GM18511 (cell line): ENCODE measurements around the gene ATP13A1.

Source experiments
- ATAC-seq: cut with Tn5 transposase; IDR thresholded peaks from one replicate; pipeline ENCODE4 v1.9.1; 2021; ENCODE audit warnings: mild to moderate bottlenecking, moderate library complexity; ENCODE audit not compliant: unreplicated experiment

Gene ATP13A1

DNA sequence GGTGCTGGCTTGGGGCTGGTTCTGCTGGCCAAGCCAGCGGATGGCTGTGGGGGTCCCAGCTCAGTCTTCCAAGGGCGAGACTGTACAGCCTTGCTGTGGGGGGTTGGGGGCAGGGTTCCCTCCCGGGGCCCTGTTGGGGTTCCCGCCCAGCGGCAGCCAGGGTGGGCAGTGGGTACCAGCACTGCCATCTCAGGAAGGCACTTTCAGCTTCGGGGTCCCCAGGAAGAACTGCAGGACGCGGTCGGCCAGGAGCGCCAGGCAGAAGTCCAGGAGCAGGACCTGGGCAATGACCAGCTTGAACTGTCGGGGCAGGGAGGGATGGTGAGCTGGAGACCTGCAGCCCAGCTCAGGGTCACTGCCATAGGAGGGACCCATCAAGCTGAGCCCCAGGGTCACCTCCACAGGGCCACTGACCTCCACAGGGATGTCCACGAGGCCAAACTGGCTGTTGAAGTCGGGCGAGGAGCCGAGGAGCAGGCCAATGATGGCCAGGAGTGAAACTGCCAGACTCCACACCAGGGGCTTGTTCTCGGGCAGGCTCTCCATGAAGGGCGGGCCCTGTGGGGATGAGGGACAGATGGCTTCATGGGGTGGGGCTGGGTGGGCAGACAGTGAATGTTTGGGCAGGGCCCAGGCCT, 18.1 kb downstream of the ATP13A1 start:
- ATAC-seq: no peak

- no peak for ATAC-seq
Measured at GRCh38 chr19:19644054-19644388, 19.5 kb downstream of the ATP13A1 start.

GRCh38 chr19:19643158-19644053, 20.1 kb downstream of the ATP13A1 start, which contains the start of gene GMIP:
GMIP (minus strand) TSS chr19:19643657; CDS start chr19:19643529, 128 bp downstream.
- ATAC-seq: peak; percentile 85

- ATAC-seq: peak; percentile 34
Measured at GRCh38 chr19:19642506-19643157, 20.8 kb downstream of the ATP13A1 start.

DNA sequence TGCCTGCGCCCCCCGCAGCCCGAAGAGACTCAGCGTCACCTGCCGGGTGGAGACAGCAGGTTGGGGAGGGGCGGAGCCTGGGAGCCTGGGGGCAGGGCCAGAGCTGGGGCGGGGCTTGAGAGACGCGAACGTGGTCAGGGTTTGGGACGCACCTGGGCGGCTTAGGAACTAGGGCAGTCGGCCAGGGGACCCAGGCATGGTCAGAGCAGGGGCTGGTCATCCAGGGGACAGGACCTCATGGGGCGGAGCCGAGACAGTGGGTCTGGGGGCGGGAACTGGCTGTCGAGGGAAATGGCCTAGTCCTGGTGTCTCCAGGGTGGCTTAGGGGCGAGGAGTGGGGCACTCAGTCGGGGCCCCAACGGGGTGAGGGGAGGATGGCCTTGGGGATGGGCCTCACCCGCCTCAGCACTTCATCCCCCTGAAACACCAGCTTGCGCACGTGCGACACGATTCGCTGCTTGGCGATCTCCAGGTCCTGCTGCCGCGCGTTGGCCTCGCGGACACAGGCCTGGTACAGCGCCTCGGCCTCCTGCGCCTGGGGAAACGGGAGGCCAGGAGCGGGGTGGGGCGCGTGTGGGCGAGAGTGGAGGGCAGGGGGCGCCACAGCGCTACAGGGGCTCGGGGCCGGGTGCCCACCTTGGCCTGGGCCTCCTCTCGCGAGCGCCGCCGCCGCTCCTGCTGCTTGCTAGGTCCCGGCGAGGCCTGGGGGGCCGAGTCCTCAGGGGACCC, 25.8 kb downstream of the ATP13A1 start:
- ATAC-seq: no peak

DNA sequence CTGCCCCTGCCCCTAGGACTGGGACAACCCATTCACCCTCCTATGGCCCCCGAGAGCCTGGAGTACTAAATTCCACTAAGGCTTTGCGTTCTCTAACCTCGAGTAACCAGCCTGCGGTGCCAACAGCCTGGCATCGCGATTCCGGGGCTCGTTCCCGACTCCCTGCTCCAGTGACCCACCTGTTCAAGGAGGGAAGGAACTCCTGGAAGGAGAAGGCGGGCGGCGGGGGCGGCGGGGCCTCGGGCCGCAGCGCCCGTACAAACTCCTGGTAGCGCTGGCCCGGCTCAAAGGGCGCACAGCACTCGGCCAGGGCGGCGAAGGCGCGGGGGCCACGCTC, 26.3 kb downstream of the ATP13A1 start:
- ATAC-seq: no peak

GRCh38 chr19:19636573-19637185, 26.8 kb downstream of the ATP13A1 start:
- ATAC-seq: no peak

DNA sequence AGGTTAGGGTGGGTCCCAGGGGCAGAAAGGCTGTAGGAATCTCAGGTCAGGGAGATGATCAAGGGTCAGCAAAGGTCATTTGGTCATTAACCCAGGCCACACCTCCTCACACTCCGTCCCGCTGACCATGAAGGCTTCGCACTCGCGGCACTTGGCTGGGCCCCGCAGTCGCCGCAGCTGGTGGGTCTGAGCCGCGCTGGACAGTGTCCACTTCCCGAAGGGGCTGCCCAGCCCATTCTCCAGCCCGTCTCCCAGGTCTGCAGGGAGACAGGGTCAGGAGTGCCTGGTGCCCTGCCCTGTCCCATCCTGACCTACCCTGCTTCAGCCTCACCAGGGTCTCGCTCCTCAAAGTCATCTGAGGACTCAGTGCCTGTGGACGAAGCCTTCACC, 28.2 kb downstream of the ATP13A1 start:
- no peak for ATAC-seq

DNA sequence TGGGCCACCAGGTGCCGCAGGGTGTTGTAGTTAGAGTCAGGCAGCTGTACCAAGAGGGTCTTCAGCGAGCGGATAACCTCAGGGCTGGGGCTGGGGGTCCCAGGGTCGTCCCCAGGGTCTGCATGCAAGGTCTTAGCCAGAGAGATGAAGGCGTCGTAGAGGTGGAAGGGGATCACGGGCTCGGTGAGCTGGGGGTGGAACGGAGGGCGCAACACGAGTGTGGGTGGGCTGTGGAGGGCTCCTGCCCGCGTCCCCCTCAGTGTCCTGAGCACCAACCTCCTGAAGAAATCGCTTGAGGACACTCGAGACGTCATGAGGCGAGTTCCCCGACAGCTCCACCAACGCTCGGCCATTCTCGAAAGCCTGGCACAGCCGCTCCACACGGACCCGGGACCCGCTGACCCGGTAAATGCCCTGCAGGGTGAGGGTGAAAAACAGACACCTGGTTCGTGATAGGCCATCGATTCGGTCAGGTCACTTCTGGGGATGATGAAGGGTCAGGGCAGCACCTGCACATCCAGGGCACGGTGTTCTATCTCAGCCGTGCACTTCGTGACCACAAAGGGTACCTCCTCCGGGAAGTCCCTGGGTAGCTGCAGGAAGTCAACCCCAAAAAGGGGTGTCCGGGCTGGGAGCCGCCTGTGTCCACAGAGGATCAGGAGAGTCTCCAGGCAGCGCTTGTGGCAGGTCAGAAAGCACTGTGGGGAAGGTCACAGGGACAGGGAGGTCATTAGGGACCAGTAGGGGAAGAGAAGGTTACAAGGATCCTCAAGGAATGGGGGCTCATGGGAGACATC, 28.8 kb downstream of the ATP13A1 start:
- ATAC-seq: no peak

DNA sequence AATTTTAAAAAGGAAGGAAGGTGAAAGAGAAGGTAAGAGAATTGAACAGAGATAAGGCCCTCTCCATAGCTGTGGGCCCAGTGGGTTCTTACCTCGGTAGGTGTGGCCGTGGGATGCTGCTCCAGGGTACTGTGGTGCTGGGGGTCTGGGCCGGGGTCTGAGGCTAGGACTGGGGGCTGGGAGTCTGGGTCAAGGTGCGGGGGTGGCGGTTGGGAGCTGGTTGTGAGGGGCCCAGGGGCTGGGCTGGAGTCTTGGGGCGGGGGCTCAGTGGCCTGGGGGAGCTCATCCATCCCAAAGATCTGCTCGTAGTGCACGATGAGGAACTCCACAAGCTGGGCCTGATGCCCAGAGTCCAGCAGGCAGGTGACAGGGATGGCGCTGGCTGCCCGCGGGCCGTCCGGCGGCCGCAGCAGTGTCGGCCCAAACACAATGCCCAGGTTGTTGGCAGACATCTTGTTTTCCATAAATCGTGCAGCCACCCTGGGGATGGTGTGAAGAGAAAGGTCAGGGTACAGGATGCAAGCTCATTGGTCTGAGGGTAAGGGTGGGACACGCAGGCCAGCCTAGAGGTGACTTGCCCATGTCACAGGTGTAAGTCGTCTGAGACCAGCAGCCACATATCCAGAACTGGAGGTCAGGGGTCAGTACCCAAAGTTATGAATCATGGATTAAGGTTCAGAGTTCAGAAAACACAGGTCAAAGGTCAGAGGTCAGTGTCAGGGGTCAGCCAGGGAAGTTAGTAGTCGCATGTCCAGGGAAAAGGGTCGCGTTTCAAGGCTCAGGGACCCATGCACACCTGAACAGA, 29.6 kb downstream of the ATP13A1 start:
- ATAC-seq: no peak

GRCh38 chr19:19632661-19633060, 30.8 kb downstream of the ATP13A1 start:
- ATAC-seq: no peak

DNA sequence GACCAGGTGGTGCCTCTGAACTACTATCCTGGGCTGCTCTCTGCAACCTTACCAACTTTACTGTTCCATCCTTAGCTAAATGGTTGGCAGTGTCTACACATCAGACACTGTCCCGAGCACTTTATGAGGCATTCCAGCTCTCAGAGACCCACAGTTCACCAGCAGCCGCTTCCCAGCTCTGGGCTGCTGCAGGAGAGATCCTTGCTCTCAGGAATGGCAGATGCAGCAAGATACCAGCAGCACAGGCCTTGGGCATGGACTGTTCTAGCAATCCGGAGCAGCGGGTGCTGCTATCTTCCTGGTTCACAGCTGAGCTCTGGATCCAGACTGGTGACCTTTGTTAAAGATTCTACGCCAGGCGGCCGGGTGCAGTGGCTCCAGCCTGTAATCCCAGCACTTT, 32.1 kb downstream of the ATP13A1 start:
- no peak for ATAC-seq

- no peak for ATAC-seq
Measured at GRCh38 chr19:19630426-19630825, 33.0 kb downstream of the ATP13A1 start.

- ATAC-seq: no peak
Measured at GRCh38 chr19:19630062-19630414, 33.4 kb downstream of the ATP13A1 start.

DNA sequence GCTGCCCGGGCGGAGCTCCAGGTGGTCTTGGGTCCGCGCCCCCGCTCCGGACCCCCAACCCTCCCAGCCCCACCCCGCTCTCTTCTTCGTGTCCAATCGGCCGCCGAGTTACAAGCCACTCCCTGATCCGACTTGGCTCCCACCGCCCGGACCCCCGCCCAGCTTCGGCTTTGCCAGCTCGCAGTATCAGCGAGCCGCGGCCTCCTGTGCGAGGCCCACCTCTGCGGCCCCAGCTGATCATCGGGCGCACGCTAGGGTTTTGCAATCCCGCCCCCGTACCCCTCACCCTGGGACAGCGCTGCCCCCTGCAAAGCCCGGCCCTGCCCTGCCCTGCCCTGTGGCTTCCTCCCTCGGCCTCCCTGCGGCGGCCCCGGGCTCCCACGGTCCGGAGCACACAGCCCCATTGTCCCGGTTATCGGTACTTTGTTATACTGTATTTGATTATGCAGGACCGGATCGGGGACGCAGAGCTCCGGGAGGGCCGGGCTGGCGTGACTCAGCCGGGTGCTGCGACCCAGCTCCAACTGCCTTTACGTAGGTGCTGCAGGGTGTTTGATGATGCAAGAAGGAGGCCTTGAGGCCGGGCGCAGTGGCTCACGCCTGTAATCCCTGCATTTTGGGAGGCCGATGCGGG, 34.9 kb downstream of the ATP13A1 start:
- peak; percentile 32 for ATAC-seq

DNA sequence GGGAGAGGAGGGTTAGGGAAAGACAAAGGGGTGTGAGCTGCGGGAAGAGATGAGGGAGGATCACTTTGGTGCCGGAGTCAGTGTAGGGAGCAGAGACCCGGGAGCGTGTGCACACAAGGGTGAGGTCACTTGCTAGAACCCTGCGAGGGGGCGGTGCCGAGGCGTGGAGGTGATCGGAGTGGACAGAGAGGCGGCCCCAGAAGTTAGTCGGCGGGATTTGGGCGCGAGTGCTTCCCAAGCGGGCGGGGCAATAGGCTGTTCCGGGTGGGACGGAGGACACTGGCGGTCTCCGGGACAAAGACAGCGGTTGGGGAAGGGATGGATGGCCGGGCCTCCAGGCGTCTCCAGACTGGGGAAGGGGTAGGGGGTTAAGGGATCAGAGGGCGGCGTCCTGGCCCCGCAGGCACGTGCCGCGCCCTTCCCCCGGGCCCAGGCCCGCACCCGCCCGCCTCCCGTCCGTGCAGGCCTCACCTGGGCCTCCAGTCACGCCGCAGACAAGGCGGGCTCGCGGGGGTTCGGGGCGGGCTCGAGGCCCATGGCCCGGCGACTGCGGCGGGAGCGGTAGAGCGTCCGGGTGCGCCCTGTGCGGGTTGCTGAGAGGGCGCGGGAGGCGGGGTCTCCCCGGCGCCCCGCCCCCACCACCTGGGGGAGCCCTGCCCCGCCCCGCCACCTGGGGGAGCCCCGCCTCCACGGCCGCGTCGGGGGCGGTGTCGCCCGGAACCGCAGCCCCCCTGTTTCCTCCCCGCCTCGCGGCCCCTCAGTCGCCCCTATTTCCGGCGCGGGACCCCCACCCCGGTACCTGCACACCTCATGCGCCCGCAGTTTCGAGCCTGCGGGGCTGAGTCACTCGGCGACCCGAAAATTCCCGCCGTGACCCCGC, 35.6 kb downstream of the ATP13A1 start, which contains the start of gene LPAR2:
Gene LPAR2 (minus strand): TSS at position 600 of the 880 bp plus-strand sequence. CDS start 945 bp downstream, outside the sequence.
- peak; percentile 74 for ATAC-seq
